H1 (cell line): ENCODE data around the gene CORO2B. TPM values are rescaled to one million over a fixed set of nuclear protein-coding genes. Genes with fewer than 3 reads are reported as not detected.
A peak's percentile ranks its signal among the peaks of the same experiment; 100 is the strongest.

Experiments used
- CTCF ChIA-PET: fragments of 300-600 bp; sonication (Branson Sonifier 250); formaldehyde crosslinking; loops from one replicate; lab custom pipeline; 2021; ENCODE audit not compliant: partially characterized antibody; lab: Charles Lee
- POLR2A ChIA-PET: fragments of 300-600 bp; sonication (Branson Sonifier 250); formaldehyde crosslinking; loops from one replicate; lab custom pipeline; 2021; ENCODE audit warnings: inconsistent platforms; ENCODE audit not compliant: partially characterized antibody; lab: Charles Lee
- DNase-seq, 2 experiments: peaks; one replicate each; pipeline versions ENCODE4 v3.0.0 to v3.0.0-alpha.2; 2010 to 2022; ENCODE audit warnings: low spot score in 2 of 2, low read depth in 1 of 2, mixed read lengths in 1 of 2
- FAIRE-seq: peaks from 2 replicates; lab custom pipeline; 2011; peaks lifted over from hg19 to GRCh38; lab: Jason Lieb, UNC
- H2AFZ ChIP-seq: 2 replicates; pipeline ENCODE4 v1.8.1; 2012; ENCODE audit warnings: low read length, inconsistent platforms
- H2AK5ac ChIP-seq: 2 replicates; pipeline ENCODE4 v1.6.1; 2013; ENCODE audit warnings: low read depth, low read length
- H2BK120ac ChIP-seq: replicated peaks from 2 replicates; pipeline ENCODE3; 2013; ENCODE audit warnings: low read depth, low read length, inconsistent platforms
- H2BK12ac ChIP-seq: 2 replicates; pipeline ENCODE4 v1.6.1; 2013; ENCODE audit warnings: low read depth, low read length
- H2BK15ac ChIP-seq: 2 replicates; pipeline ENCODE4 v1.6.1; 2013; ENCODE audit warnings: low read length
- H2BK20ac ChIP-seq: 2 replicates; pipeline ENCODE4 v1.6.1; 2013; ENCODE audit warnings: low read length
- H2BK5ac ChIP-seq: 2 replicates; pipeline ENCODE4 v1.6.1; 2013; ENCODE audit warnings: low read depth, low read length
- H3K14ac ChIP-seq: 2 replicates; pipeline ENCODE4 v1.6.1; 2013; ENCODE audit warnings: inconsistent platforms; ENCODE audit not compliant: insufficient read length
- H3K18ac ChIP-seq: 2 replicates; pipeline ENCODE4 v1.6.1; 2013; ENCODE audit warnings: low read length; ENCODE audit errors: extremely low read depth
- H3K23ac ChIP-seq: 2 replicates; pipeline ENCODE4 v1.6.1; 2013; ENCODE audit warnings: inconsistent platforms; ENCODE audit not compliant: insufficient read length
- H3K23me2 ChIP-seq: 2 replicates; pipeline ENCODE4 v1.6.1; 2013; ENCODE audit warnings: low read depth, low read length
- H3K27ac ChIP-seq: 2 replicates; pipeline ENCODE4 v1.6.1; 2011; ENCODE audit warnings: low read depth, low read length, inconsistent platforms
- H3K27me3 ChIP-seq, 4 experiments: replicated peaks in 1 of 4; 1 replicate in 1 of 4; 2 replicates in 3 of 4; pipeline versions ENCODE4 v1.6.1 to v1.8.1; 2011 to 2013; ENCODE audit warnings: low read length in 3 of 4, mild to moderate bottlenecking in 3 of 4, inconsistent platforms in 2 of 4, mixed read lengths in 2 of 4, moderate library complexity in 1 of 4; ENCODE audit not compliant: control insufficient read depth in 3 of 4, insufficient read depth in 3 of 4; ENCODE audit errors: extremely low read depth in 1 of 4
- H3K36me3 ChIP-seq, 4 experiments: 2 replicates each; pipeline versions ENCODE4 v1.6.1 to v1.8.1; 2011 to 2013; ENCODE audit warnings: mild to moderate bottlenecking in 4 of 4, low read length in 3 of 4, moderate library complexity in 2 of 4, control low read depth in 1 of 4, inconsistent platforms in 1 of 4; ENCODE audit not compliant: insufficient read depth in 4 of 4, control insufficient read depth in 2 of 4
- H3K4ac ChIP-seq: replicated peaks from 2 replicates; pipeline ENCODE3; 2013; ENCODE audit warnings: low read length, low read depth, mixed read lengths, inconsistent platforms; ENCODE audit not compliant: insufficient read length
- H3K4me1 ChIP-seq, 4 experiments: replicated peaks in 1 of 4; 1 replicate in 1 of 4; 2 replicates in 3 of 4; pipeline versions ENCODE4 v1.6.1 to v1.8.1; 2011 to 2013; ENCODE audit warnings: low read length in 3 of 4, inconsistent platforms in 2 of 4, mixed read lengths in 1 of 4; ENCODE audit not compliant: insufficient read depth in 4 of 4, control insufficient read depth in 3 of 4
- H3K4me2 ChIP-seq, 2 experiments: 2 replicates each; pipeline versions ENCODE4 v1.6.1 to v1.8.1; 2011 to 2013; ENCODE audit warnings: low read depth in 2 of 2, low read length in 2 of 2, control low read depth in 1 of 2, inconsistent platforms in 1 of 2, mild to moderate bottlenecking in 1 of 2; ENCODE audit not compliant: insufficient read depth in 1 of 2
- H3K4me3 ChIP-seq, 4 experiments: fragments of 200-600, 300-600 bp in 1 of 4; sonication (generic), shearing (Covaris generic), sonication (Bioruptor Twin) in 1 of 4; 2 replicates each; pipeline versions ENCODE4 v1.5.1 to v1.8.1; 2011 to 2016; ENCODE audit warnings: low read length in 4 of 4, low read depth in 3 of 4, control low read depth in 2 of 4, inconsistent platforms in 2 of 4, mild to moderate bottlenecking in 2 of 4, mixed read lengths in 1 of 4, moderate library complexity in 1 of 4; ENCODE audit not compliant: insufficient read depth in 2 of 4; ENCODE audit errors: extremely low read depth in 1 of 4
- H3K56ac ChIP-seq: replicated peaks from 2 replicates; pipeline ENCODE3; 2013; ENCODE audit warnings: low read depth, mild to moderate bottlenecking, mixed read lengths, low read length, inconsistent platforms; ENCODE audit not compliant: insufficient read length
- H3K79me1 ChIP-seq: 2 replicates; pipeline ENCODE4 v1.6.1; 2013; ENCODE audit warnings: low read depth, low read length, control low read depth
- H3K79me2 ChIP-seq, 2 experiments: 2 replicates each; pipeline versions ENCODE4 v1.6.1 to v1.8.1; 2012 to 2013; ENCODE audit warnings: low read length in 2 of 2, mild to moderate bottlenecking in 2 of 2, inconsistent platforms in 1 of 2; ENCODE audit not compliant: insufficient read depth in 2 of 2, control insufficient read depth in 1 of 2
- H3K9ac ChIP-seq, 4 experiments: replicated peaks in 1 of 4; 1 replicate in 1 of 4; 2 replicates in 3 of 4; pipeline versions ENCODE4 v1.6.1 to v1.8.1; 2011 to 2013; ENCODE audit warnings: low read depth in 3 of 4, low read length in 3 of 4, control low read depth in 2 of 4, mild to moderate bottlenecking in 2 of 4, moderate library complexity in 2 of 4, inconsistent platforms in 1 of 4; ENCODE audit errors: extremely low read depth in 1 of 4
- H3K9me3 ChIP-seq, 2 experiments: 2 replicates each; pipeline versions ENCODE4 v1.6.1 to v1.8.1; 2012 to 2013; ENCODE audit warnings: mild to moderate bottlenecking in 2 of 2, moderate library complexity in 2 of 2, control low read depth in 1 of 2, inconsistent platforms in 1 of 2, low read depth in 1 of 2, low read length in 1 of 2, mixed read lengths in 1 of 2; ENCODE audit not compliant: insufficient read depth in 2 of 2
- H4K20me1 ChIP-seq, 2 experiments: replicated peaks in 1 of 2; 2 replicates each; pipeline versions ENCODE3 to v1.8.1; 2011 to 2013; ENCODE audit warnings: inconsistent platforms in 2 of 2, low read length in 2 of 2, mild to moderate bottlenecking in 1 of 2; ENCODE audit not compliant: insufficient read depth in 2 of 2, control insufficient read depth in 1 of 2
- H4K5ac ChIP-seq: 2 replicates; pipeline ENCODE4 v1.6.1; 2013; ENCODE audit warnings: low read length, low read depth, mixed read lengths, inconsistent platforms; ENCODE audit not compliant: insufficient read length
- H4K8ac ChIP-seq: 2 replicates; pipeline ENCODE4 v1.8.0; 2013; ENCODE audit warnings: mild to moderate bottlenecking, moderate library complexity, low read length, inconsistent platforms; ENCODE audit not compliant: insufficient read depth; ENCODE audit errors: extremely low read depth
- H4K91ac ChIP-seq: replicated peaks from 2 replicates; pipeline ENCODE3; 2013; ENCODE audit warnings: low read length, mixed read lengths, inconsistent platforms; ENCODE audit not compliant: insufficient read length
- BACH1 ChIP-seq: IDR thresholded peaks from 2 replicates; pipeline ENCODE4 v1.6.1; 2012; ENCODE audit warnings: low read length, improper control_type of control experiment
- BCL11A ChIP-seq, 2 experiments: IDR thresholded peaks; one replicate each; pipeline ENCODE4 v1.6.1; 2011; ENCODE audit warnings: low read depth in 2 of 2, low read length in 2 of 2, mild to moderate bottlenecking in 2 of 2
- CHD2 ChIP-seq: IDR thresholded peaks from 2 replicates; pipeline ENCODE4 v1.6.1; 2012; ENCODE audit warnings: low read length, improper control_type of control experiment
- CTBP2 ChIP-seq: IDR thresholded peaks from 2 replicates; pipeline ENCODE4 v1.7.0; 2011; ENCODE audit warnings: borderline replicate concordance, mild to moderate bottlenecking, moderate library complexity, mixed read lengths, low read length; ENCODE audit not compliant: insufficient read depth, insufficient read length
- EGR1 ChIP-seq: IDR thresholded peaks from 2 replicates; pipeline ENCODE4 v1.6.1; 2011; ENCODE audit warnings: low read depth, low read length, borderline replicate concordance
- EP300 ChIP-seq, 2 experiments: IDR thresholded peaks; 1 replicate in 1 of 2; 2 replicates in 1 of 2; pipeline ENCODE4 v1.6.1; 2011 to 2012; ENCODE audit warnings: low read depth in 2 of 2, low read length in 2 of 2, mild to moderate bottlenecking in 2 of 2, borderline replicate concordance in 1 of 2, inconsistent platforms in 1 of 2, moderate library complexity in 1 of 2
- HDAC6 ChIP-seq: IDR thresholded peaks from one replicate; pipeline ENCODE4 v1.7.1; 2012; ENCODE audit warnings: low read depth, mild to moderate bottlenecking, inconsistent platforms, low read length, moderate library complexity
- KDM4A ChIP-seq: IDR thresholded peaks from one replicate; pipeline ENCODE4 v1.7.1; 2012; ENCODE audit warnings: low read depth, mild to moderate bottlenecking, moderate library complexity, low read length, inconsistent platforms; ENCODE audit not compliant: severe bottlenecking
- RXRA ChIP-seq: IDR thresholded peaks from 2 replicates; pipeline ENCODE4 v1.6.1; 2011; ENCODE audit warnings: low read depth, mild to moderate bottlenecking, low read length, moderate library complexity; ENCODE audit not compliant: insufficient read depth
- SIRT6 ChIP-seq: IDR thresholded peaks from one replicate; pipeline ENCODE4 v1.7.1; 2012; ENCODE audit warnings: low read length, inconsistent platforms
- SIX5 ChIP-seq: IDR thresholded peaks from 2 replicates; pipeline ENCODE4 v1.6.1; 2011; ENCODE audit warnings: mild to moderate bottlenecking, low read depth, low read length
- SUZ12 ChIP-seq: fragments of 200-600 bp; sonication (generic); IDR thresholded peaks from 2 replicates; pipeline ENCODE4 v1.6.1; 2012; ENCODE audit warnings: mild to moderate bottlenecking, inconsistent platforms, low read length, moderate library complexity, mixed read lengths
- WGBS, 2 experiments: shearing (Covaris generic) in 1 of 2; methylation state at CpG; one replicate each; pipeline versions ENCODE4 v1.1.6 to v1.1.7; 2013 to 2015; ENCODE audit warnings: low lambda C conversion rate in 2 of 2, mixed read lengths in 2 of 2, inconsistent platforms in 1 of 2, low coverage in 1 of 2, missing lambda C conversion rate in 1 of 2; ENCODE audit not compliant: insufficient replicate concordance in 2 of 2, insufficient coverage in 1 of 2, insufficient read length in 1 of 2; ENCODE audit errors: extremely low coverage in 1 of 2, missing lambda C conversion rate in 1 of 2; 5-methylcytosine and 5-hydroxymethylcytosine counted together
- polyA plus RNA-seq, 7 experiments: library from polyadenylated mRNA; depleted of rRNA in 3 of 7; stranded (reverse) in 5 of 7; unstranded in 2 of 7; fragments of >200 nt in 5 of 7; fragments of 200-250 nt in 2 of 7; gene quantifications; 1 replicate in 5 of 7; 2 replicates in 1 of 7; 4 replicates in 1 of 7; pipeline versions ENCODE4 v1.2.1 to v1.2.3, GENCODE V29; 2011 to 2013; ENCODE audit warnings: missing spikeins in 2 of 7, mixed read lengths in 2 of 7
- total RNA-seq: library from RNA; stranded (reverse); fragmentation: NEBNext Ultra II Directional; extraction: Animal tissue kit (Norgen Biotek cat#: 25700); gene quantifications from 2 replicates; pipeline ENCODE4 v1.2.1, GENCODE V29; 2021

Gene CORO2B
- total and polyA plus RNA-seq, 2 of the 8 experiments (the other 6 are each of a cell fraction or from before 2014, with no cell fraction given): 3.4 to 6.7 TPM

DNA sequence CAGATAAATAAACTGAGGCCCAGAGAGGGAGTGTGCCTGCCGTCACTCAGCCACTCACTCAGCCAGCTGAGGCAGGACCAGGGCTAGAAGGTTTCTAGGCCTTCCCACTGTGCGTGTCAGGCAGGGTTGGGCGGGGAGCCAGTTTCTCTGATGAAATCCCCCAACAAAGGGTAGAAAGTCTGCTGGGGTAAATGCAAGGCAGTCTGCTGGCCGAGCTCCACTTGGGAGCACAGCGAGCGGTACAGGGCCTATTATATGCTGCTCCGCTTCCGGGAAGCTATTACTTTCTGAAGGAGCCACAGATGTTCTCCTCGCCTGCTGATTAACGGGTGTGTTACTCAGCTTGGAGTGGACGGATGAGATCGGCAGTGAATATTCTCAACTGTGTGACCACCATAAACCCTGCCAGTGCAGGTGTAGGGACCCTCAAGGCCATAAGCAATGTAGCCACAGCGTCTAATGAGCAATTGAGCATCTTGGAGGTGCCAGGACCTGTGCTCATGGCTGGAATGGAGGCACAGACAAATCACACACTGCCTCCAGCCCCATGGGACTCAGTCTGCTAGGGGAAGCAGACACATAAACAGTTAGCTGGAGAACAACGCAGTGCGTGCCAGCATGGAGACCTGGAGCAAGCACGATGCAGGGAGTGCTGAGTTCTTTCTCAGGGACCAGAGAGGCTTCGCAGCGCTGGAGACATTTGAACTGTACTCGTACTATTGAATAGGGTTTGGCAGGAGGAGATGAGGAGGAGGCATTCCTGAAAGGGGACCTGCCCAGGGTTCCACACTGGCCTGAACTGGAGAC is 42.1 kb downstream of the CORO2B start:
- Histone ChIP-seq H3K36me3 (no peaks in the 10 kb centered on the region), H2AK5ac (peak overlapping the region; percentile 20; the same call in 1 of the 2 replicates), H2BK20ac (no peak overlapping the region), H2BK120ac (no peak overlapping the region), H2BK12ac (0 out of 2 replicates have a peak overlapping the region, but pooled peaks have one; percentile 3), H3K4me3 (no peak overlapping the region), H2AFZ (no peak overlapping the region), H3K4me2 (no peak overlapping the region), H3K79me2 (no peaks in the 10 kb centered on the region), H3K9me3 (no peaks in the 10 kb centered on the region), H3K9ac (no peak overlapping the region), H4K20me1 (no peaks in the 10 kb centered on the region), H3K27ac (0 out of 2 replicates have a peak overlapping the region, but pooled peaks have one; percentile 12), H3K4ac (no peak overlapping the region), H3K23ac (no peak overlapping the region), H3K4me1 (peaks cover 0 to 5% (median 1%) of the 10 kb centered on the region in 4 experiments; a peak in 2 of 7 replicates), H3K23me2 (0 out of 2 replicates have a peak, but pooled peaks cover 2% of the 10 kb centered on the region), H3K18ac (no peak overlapping the region), H2BK15ac (peak overlapping the region; percentile 4; the same call in 1 of the 2 replicates), H4K5ac (no peak overlapping the region), H3K14ac (no peak overlapping the region), H3K56ac (no peak overlapping the region), H3K79me1 (no peaks in the 10 kb centered on the region), H4K91ac (no peak overlapping the region), H2BK5ac (no peak overlapping the region), H3K27me3 (no peaks in the 10 kb centered on the region), H4K8ac (no peak overlapping the region)
- no peak for DNase-seq
- POLR2A ChIA-PET: no interaction called here
- FAIRE-seq: no peak
- CTCF ChIA-PET: interaction anchor here (0.9 to 3.7 kb wide), 5 partner anchors 11 to 66 kb away, joined by 3 to 16 read pairs (median 4); no protein-coding TSS in a partner anchor
- TF ChIP-seq BACH1: no peak
- no peak for TF ChIP-seq SUZ12
- no peak for TF ChIP-seq BCL11A (IDR thresholded peaks at IDR 0.05; ENCODE audit: low read depth in 2 of 2, low read length in 2 of 2)
- TF ChIP-seq KDM4A: no peak
- no peak for TF ChIP-seq EGR1
- no peak for TF ChIP-seq SIX5
- no peak for TF ChIP-seq SIRT6
- no peak for TF ChIP-seq CTBP2
- TF ChIP-seq CHD2: no peak
- no peak for TF ChIP-seq EP300 (IDR thresholded peaks at IDR 0.05; ENCODE audit: borderline replicate concordance in 1 of 2, low read depth in 2 of 2, low read length in 2 of 2)
- no peak for TF ChIP-seq HDAC6
- no peak for TF ChIP-seq RXRA
- 88% methylated on average over 19 of the region's 19 CpGs; no CpG with 5 or more reads in 1 of the 2 experiments for WGBS, 2 experiments
